ENCODE results near the gene KLRC1. TPM values are rescaled to one million over a fixed set of nuclear protein-coding genes. Genes with fewer than 3 reads are reported as not detected.

KLRC1 gene
- total RNA-seq, 1 experiment from 2014 or later = not detected

GRCh38 chr12:10466311-10466710 lies 13.1 kb upstream of the KLRC1 start:
- Histone ChIP-seq H3K9me3 (ENCODE audit: control insufficient read depth in 1 of 2, insufficient read depth in 1 of 2, low read depth in 1 of 2, low read length in 2 of 2) (no peaks in the 10 kb centered on the region), H3K79me2 (ENCODE audit: insufficient read depth, low read length) (no peaks in the 10 kb centered on the region), H2AFZ (ENCODE audit: low read depth, low read length, poor library complexity, severe bottlenecking) (no peak overlapping the region), H3K4me3 (replicated peaks in 1 of 2; ENCODE audit: low read depth in 1 of 2, low read length in 2 of 2) (no peak overlapping the region), H3K36me3 (ENCODE audit: control insufficient read depth in 1 of 2, insufficient read depth in 2 of 2, low read length in 2 of 2) (no peaks in the 10 kb centered on the region), H3K9me2 (ENCODE audit: insufficient read depth) (no peaks in the 10 kb centered on the region), H3K4me1 (ENCODE audit: control insufficient read depth in 1 of 2, insufficient read depth in 2 of 2, low read length in 2 of 2) (no peaks in the 10 kb centered on the region), H4K20me1 (ENCODE audit: insufficient read depth) (no peaks in the 10 kb centered on the region), H3K9ac (ENCODE audit: low read length) (no peak overlapping the region), H3K27me3 (ENCODE audit: insufficient read depth, low read length) (no peaks in the 10 kb centered on the region), H3K4me2 (ENCODE audit: low read length) (no peak overlapping the region), H3K27ac (ENCODE audit: low read depth, low read length) (no peak overlapping the region)
- no peak for TF ChIP-seq SRF (IDR thresholded peaks at IDR 0.05; ENCODE audit: low read depth)
- no peak for TF ChIP-seq EZH2phosphoT487 (IDR thresholded peaks at IDR 0.05; ENCODE audit: borderline replicate concordance)
- no peak for TF ChIP-seq SP1 (IDR thresholded peaks at IDR 0.05; ENCODE audit: low read depth)
- no peak for TF ChIP-seq JUND (IDR thresholded peaks at IDR 0.05)
- no peak for TF ChIP-seq ELF1 (IDR thresholded peaks at IDR 0.05; ENCODE audit: borderline replicate concordance, low read depth)
- TF ChIP-seq POLR2A (IDR thresholded peaks at IDR 0.05; ENCODE audit: borderline replicate concordance, extremely low read depth, insufficient read depth, insufficient read length) = no peak
- no peak for TF ChIP-seq ZFX (IDR thresholded peaks at IDR 0.05)
- ChIA-PET CTCF (no interaction called here), POLR2A (no interaction called here), RAD21 (ENCODE audit: low non-redundant PET in 1 of 2, low total read pairs in 2 of 2, uncharacterized antibody in 2 of 2, unreplicated experiment in 2 of 2) (no interaction called here)
- DNase-seq (ENCODE audit: low read depth, low spot score) (no peak), ATAC-seq (no peak)
- no TSS peak for BruUV-seq (replicated peaks)
- intact Hi-C loops (cut with micrococcal nuclease) = no loop called here

- H3K9me2 ChIP-seq (ENCODE audit: insufficient read depth) = no peaks in the 10 kb centered on the region
- POLR2A ChIA-PET = no interaction called here
- no peaks in the 10 kb centered on the region for H3K79me2 ChIP-seq (ENCODE audit: insufficient read depth, low read length)
- DNase-seq (ENCODE audit: low read depth, low spot score) (no peak), ATAC-seq (no peak)
- no peak overlapping the region for H3K27ac ChIP-seq (ENCODE audit: low read depth, low read length)
- no peak overlapping the region for H3K9ac ChIP-seq (ENCODE audit: low read length)
- 0 out of 4 replicates have a peak, but pooled peaks cover 4 to 6% of the 10 kb centered on the region in 2 experiments for H3K9me3 ChIP-seq (ENCODE audit: control insufficient read depth in 1 of 2, insufficient read depth in 1 of 2, low read depth in 1 of 2, low read length in 2 of 2)
- TF ChIP-seq SP1 (IDR thresholded peaks at IDR 0.05; ENCODE audit: low read depth) (no peak), POLR2AphosphoS5 (IDR thresholded peaks at IDR 0.05; ENCODE audit: low read depth, low read length) (no peak), RAD21 (IDR thresholded peaks at IDR 0.05; ENCODE audit: low read depth) (no peak), ZFX (IDR thresholded peaks at IDR 0.05) (no peak), CBX3 (IDR thresholded peaks at IDR 0.05; ENCODE audit: low read depth) (no peak), YY1 (IDR thresholded peaks at IDR 0.05; ENCODE audit: extremely low read depth, insufficient replicate concordance, low read depth, low read length) (no peak), TCF7L2 (IDR thresholded peaks at IDR 0.05; ENCODE audit: borderline replicate concordance, extremely low read depth, insufficient read depth, insufficient read length) (no peak), ZBTB33 (IDR thresholded peaks at IDR 0.05; ENCODE audit: extremely low read depth, insufficient replicate concordance, low read length) (no peak), MAX (IDR thresholded peaks at IDR 0.05) (no peak), CTCF (IDR thresholded peaks at IDR 0.05 in 2 of 3, conservative IDR thresholded peaks at IDR 0.05 in 1 of 3; ENCODE audit: borderline replicate concordance in 1 of 3, insufficient read depth in 1 of 3, low read depth in 2 of 3, low read length in 2 of 3) (no peak), FOSL1 (IDR thresholded peaks at IDR 0.05; ENCODE audit: low read depth) (no peak), ATF3 (IDR thresholded peaks at IDR 0.05) (no peak), JUND (IDR thresholded peaks at IDR 0.05) (no peak), SRF (IDR thresholded peaks at IDR 0.05; ENCODE audit: low read depth) (no peak), ELF1 (IDR thresholded peaks at IDR 0.05; ENCODE audit: borderline replicate concordance, low read depth) (no peak)
- no peak overlapping the region for H3K4me2 ChIP-seq (ENCODE audit: low read length)
- CTCF ChIA-PET = no interaction called here
- no peak overlapping the region for H3K4me3 ChIP-seq (replicated peaks in 1 of 2; ENCODE audit: low read depth in 1 of 2, low read length in 2 of 2)
- RAD21 ChIA-PET (ENCODE audit: low non-redundant PET in 1 of 2, low total read pairs in 2 of 2, uncharacterized antibody in 2 of 2, unreplicated experiment in 2 of 2) = no interaction called here
- H2AFZ ChIP-seq (ENCODE audit: low read depth, low read length, poor library complexity, severe bottlenecking) = no peak overlapping the region
- intact Hi-C loops (cut with micrococcal nuclease) = loop anchor here (10.0 kb wide), 1 partner anchor 53 kb away; the partner anchor contains the start of gene KLRC4
- no peaks in the 10 kb centered on the region for H3K36me3 ChIP-seq (ENCODE audit: control insufficient read depth in 1 of 2, insufficient read depth in 2 of 2, low read length in 2 of 2)
- no TSS peak for BruUV-seq (replicated peaks)
- H3K27me3 ChIP-seq (ENCODE audit: insufficient read depth, low read length) = no peaks in the 10 kb centered on the region
- no peaks in the 10 kb centered on the region for H4K20me1 ChIP-seq (ENCODE audit: insufficient read depth)
- H3K4me1 ChIP-seq (ENCODE audit: control insufficient read depth in 1 of 2, insufficient read depth in 2 of 2, low read length in 2 of 2) = no peaks in the 10 kb centered on the region
These were observed 4.6 kb upstream of the KLRC1 start for GRCh38 chr12:10457760-10458159.

Data from HCT116 (cell line).